OCI-LY7 (cell line): Measurements from ENCODE around the gene YIF1B.

ENCODE experiments used
- EZH2phosphoT487 ChIP-seq: fragments of 200-600 bp; sonication (generic); IDR thresholded peaks from 2 replicates; pipeline ENCODE4 v1.6.1; 2018; ENCODE audit warnings: low read depth, borderline replicate concordance, mild to moderate bottlenecking, mixed run types, antibody characterized with exemption, low read length, moderate library complexity, mixed read lengths
- TF ChIP-seq, protein P1 (sequence below): fragments of 200-600 bp; sonication (generic); conservative IDR thresholded peaks from 2 replicates; pipeline ENCODE4 v1.5.1; 2014; ENCODE audit warnings: mild to moderate bottlenecking, antibody characterized with exemption, low read length, moderate library complexity, mixed read lengths

DNA sequence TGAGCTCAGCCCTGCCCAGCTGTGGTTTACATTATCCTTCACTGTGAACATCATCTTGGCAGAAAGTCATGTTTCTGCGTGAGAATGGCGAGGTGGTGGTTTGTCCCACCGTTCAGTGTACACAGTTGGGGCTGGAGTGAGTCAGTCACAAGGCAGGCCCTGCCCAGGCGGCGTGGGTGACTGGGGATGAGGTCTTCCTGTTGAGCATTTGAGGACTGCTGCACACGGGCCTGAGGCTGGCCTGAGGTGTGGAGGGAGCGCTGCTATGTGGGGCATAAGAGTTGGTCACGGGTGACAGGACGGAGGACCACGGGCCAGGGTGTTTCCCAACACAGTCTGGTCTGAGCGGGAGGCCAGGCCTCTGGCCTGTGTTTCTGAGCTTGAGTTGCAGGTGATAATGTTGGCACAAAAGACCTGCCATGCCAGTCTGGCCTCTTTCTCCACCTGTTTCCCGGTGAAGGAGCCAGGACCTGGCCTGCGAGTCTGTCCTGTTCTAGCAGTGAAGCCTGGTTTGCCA, 25.1 kb downstream of the YIF1B start:
- TF ChIP-seq, protein P1, sequence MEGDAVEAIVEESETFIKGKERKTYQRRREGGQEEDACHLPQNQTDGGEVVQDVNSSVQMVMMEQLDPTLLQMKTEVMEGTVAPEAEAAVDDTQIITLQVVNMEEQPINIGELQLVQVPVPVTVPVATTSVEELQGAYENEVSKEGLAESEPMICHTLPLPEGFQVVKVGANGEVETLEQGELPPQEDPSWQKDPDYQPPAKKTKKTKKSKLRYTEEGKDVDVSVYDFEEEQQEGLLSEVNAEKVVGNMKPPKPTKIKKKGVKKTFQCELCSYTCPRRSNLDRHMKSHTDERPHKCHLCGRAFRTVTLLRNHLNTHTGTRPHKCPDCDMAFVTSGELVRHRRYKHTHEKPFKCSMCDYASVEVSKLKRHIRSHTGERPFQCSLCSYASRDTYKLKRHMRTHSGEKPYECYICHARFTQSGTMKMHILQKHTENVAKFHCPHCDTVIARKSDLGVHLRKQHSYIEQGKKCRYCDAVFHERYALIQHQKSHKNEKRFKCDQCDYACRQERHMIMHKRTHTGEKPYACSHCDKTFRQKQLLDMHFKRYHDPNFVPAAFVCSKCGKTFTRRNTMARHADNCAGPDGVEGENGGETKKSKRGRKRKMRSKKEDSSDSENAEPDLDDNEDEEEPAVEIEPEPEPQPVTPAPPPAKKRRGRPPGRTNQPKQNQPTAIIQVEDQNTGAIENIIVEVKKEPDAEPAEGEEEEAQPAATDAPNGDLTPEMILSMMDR, result no peak
- no peak for TF ChIP-seq EZH2phosphoT487
